Hypothalamus (tissue), 51 donors: ENCODE measurements around the gene ARSB.
"Not testable (repeated sequence)": the region's sequence is repeated elsewhere in the genome, so short reads cannot be mapped to it uniquely, and the experiment has no call there.

ENCODE experiments used
- DNase-seq, 51 donors: peaks; one replicate each; lab custom pipeline; 2025; lab: John Stamatoyannopoulos, UW

The ARSB gene

DNA sequence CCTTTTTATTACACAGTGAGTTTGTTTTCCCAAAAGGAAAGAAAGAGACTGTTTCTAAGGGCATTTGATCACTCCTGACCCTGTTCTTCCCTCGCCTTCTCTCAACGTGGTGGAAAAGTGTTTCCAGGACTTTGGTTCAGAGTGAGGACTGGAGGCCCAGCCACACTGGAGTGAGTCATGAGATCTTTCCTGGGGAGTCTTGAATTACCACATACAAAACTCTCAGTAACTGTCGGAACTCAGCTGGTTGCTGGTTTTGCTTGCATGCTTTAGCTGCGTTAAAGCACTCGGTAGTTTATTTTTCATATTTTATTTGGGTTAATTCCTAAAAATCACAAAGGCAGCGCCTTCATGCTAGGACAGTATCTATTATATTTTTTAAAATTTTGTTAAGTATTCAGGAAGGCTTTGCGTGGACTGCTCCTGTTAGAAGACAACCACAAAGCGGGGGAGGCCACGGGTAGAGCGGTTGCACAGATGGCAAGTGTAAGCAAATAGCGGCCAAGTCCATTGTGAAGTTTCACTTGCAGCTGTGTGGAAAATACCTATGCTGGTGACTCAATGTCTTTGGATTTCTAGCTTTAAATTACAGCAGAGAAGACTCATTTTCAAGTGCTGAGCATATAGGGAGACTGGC is 77.7 kb downstream of the ARSB start:
- DNase-seq, result peak in 2 of 51 donors; percentile 3

DNA sequence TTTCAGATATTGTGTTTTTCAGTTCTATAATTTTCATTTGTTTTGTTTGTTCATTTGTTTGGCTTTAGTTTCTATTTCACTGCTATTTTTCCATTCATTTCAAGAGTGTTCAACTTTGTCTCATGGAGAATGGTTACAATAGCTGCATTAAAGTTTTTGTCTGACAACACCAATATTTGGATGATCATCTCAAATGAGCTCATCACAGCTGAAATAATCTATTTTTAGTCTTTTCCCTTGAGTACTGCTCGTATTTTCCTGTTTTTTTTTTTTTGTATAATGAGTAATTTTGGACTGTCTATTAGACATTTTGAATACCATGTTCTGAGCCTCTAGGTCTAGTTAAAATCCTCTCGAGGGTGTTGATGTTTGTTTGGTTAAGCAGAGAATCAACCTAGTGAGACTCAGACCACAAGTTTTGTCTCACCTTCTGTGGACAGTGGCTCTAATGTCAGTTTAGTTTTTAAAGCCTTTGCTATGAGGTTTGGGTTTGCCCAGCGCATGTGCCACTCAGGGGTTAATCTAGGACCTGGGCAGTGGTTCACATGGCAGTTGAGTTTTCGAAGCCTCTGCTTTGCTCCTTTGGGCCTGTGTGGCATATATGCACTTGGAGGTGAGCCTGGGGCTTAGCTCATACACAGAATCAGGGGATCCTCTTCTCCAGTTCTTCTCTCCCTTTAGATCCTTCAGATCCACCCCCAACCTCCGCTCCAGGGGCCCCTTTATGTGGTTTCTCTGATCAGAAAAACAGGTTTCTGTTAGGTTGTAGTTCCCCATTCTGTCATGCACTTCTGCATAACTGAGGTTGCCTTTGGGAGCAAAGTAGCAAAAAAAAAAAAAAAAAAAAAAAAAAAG is 79.8 kb downstream of the ARSB start:
- DNase-seq, result no peak

DNA sequence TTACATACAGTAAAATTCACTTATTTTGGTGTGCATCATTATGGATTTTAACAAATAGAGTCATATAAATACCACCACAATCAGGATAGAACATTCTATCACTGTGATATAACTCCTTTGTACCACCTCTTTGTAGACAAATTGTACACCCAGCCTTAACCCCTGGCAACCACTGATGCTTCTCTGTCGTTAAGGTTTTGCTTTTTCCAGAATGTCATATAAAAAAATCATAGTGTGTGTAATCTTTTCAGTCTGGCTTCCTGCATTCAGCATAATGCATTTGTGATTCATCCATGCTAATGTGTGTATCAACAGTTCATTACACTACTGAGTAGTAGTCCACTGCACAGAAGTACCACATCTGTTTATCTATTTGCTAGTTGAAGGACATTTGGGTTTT is 81.2 kb downstream of the ARSB start:
- no peak for DNase-seq

DNA sequence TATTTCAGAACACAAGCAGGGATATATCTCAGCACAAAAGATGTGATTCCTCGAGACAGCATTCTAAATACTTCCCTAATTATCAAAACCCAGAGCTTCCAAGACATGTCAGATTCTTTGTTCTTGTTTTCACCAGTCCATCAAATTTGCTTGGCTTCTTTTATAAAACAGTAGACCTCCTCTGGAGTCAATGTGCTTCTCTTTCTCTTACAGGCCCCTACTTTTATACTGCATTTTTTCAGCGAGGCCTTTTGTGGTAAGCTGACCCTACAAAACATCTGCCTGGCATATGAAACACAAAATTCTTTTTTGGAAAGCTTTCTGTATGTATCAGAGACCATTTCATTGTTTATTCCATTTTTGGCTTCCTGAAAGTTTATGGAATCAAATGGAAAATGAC is 81.8 kb downstream of the ARSB start:
- no peak for DNase-seq

DNA sequence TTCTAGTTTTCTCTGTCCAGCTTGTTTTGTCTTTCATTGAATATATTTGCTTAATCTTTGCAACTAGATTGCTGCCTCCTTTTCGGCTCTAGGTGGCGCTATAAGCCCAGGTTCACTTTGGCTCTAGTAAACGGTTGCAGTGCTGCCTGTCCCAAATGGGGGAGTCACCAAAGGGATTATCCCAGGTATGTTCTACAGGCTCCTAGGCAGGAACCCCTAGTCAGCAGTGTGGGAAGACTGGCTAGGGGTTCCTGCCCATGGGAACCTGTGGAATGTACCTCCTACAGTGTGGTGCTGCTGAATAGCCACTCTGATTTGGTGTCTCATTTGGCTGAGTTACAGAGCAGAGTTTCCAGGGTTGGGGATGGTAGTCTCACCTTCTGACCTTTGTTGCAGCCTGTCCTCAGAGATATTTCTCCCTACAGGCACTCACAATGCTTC is 85.2 kb downstream of the ARSB start:
- DNase-seq, result peak in 4 of 51 donors; percentile 7 to 29 (median 17)

DNA sequence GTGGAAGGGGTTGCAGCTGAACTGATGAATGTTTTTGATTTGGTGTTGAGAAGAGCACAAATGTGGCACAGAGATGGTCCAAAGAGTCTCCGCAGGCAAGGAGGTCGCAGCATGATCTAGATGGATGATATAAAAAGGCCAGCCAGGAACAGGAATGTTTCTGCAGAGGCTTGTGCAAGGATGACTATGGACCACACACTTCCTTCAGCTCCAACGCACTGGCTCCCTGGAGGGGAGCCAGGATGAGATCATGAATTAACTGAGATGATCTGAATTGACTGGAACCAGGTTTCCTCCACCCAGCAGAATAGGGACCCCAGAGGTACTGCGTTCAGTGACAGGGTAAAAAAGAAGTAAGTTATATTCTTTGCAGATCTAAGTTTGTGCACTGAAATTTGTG is 89.0 kb downstream of the ARSB start:
- peak in 1 of 51 donors; percentile 2 for DNase-seq

DNA sequence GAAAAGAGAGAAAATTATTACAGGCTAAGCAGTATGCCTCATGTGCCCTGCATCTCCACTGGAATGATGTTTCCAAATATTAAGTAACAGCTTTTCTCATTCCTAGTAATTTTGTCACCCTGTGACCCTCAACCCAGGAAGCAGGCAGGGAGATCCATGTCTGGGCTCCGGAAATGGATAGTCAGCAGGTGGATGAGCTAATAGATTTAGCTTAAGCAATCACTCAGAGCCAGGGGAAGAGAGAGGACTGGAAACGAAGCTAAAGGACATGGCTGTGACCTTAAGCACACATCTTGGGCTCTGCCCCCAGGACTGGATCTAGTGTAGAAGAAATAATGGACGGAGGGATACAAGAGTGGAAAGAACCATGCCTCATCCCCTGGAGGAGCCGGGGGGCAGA is 89.5 kb downstream of the ARSB start:
- no peak for DNase-seq

DNA sequence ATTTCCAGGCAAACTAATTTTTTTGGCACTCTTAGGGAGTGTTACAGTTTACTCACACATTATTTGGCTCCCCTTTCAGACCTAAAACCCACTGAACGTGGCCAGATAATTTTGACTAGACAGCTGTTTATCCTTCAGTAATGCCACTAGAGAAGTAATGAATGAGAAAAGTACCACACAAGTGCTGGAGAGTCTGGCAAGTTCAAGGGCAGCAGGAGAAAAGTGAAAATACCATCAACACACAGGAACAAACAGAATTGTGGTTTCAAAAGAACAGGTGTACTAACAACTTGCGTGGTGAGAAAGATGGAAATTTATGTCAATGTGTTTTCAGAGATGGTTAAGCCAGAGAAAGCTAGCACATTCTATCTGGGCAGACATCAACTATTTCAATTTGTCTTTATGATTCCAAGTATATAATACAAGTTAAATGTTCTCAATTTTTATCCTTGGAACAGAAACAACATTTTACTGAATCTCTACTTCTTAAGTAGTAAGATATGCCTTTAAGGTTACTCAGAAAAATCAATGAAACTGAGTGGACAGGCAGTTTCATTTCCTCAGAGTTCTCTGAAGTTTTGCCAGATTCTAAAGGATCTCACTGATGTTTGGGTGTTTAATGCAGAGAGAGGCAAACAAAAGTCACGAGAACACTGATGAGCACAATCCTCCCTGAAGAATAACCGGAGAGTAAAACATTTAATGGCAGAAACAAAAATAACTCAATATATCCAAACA is 91.0 kb downstream of the ARSB start:
- no peak for DNase-seq

DNA sequence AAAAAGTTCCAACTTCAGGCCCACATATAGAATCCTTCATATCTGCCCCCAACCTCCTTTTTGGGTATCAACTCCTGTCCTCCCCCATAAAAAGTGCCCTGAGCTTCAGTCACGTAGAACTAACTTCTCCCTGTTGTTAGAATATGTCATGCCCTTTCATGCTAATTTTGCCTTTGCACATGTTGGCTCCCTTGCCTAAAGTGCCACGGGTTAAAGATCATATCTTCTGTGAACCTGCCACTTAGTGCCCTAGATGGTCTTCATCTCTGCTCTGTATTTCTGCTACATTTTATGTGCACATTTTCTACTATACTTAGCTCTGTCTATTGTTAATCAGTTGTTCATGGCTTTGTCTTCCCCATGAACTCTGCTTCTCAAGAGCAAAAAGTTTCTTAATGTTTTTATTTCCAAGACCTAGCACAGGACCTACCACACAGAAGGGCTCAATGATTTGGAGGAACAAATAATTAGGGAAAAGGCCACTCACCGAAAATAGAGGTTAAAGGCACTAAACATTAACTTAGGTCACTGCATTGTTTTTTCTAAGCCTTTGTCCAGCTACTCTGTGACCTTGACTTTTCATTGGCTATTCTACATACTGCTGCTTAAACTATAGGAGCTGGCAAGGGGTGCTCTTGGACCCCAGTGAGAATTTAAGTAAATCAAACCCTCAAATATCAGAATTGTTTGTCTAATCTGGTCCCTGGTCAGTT is 94.3 kb downstream of the ARSB start:
- no peak for DNase-seq

DNA sequence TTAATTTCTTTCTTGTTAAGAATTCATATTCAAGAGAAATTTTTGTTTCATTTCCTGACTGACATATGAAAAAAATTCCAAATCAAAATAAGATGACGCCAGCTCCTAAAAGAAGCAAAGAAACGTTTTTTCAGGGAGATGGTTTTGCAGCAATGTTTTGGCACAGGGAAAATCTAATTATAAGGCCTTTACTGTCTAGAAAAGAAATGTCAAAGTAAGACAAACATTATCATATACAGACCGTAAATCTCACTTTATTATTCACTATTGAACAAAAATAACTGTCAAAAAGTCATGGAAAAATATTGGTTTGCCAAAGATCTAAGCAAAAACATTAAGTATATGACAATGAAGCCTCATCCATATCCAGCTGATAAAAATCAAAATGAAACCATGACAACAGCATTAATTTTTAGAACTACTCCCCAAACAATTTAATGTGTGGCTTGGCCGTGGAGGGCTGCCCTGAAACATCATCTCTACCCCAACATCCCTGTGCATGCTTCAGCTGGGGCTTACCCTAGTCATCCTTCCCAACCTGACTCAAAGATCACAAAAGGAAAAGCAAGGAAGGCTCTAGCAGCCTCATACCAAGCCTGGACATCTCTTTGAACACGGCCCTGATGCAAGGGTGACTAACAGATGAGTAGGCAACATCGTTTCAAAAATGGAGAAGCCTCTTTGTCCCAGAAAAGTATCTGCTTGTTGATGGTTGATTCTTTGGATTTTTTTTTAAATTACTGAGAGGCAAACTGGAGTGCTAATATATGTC is 95.6 kb downstream of the ARSB start:
- no peak for DNase-seq

DNA sequence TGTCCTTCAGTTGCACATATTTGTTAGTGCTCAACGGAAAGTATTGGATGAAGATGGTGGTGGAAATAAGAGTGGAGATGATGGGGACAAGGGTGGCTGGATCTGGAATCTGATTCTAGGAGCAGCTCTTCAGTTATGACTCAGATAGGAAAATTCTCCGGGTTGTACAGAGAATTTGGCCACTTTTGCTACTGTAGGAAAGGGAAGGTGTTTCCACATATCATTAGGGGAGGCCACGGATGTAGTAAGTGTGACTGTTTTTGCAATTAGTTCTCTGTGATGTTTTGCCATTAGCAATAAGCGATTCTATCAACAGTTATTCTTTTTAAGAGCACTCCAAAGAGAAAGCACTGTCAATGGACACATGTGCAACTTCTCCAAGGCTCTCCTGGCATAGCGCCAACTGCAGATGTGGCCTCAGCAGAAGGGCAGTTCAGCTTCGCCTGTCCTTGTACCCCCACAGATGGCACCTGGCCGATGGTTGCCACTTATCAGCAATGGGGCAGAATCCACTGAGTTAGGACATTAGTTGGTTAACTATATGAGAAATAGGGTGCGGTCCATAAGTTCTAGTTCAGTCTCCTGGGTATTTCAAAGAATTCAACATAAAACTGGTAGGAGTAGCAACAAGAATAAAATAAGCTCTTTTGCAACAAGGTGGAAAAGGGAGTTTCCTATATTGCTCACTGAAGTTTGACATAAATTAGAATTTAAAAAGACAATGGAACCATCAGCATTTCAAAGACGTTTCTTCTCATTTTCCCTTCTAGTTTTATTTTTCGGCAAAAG is 96.3 kb downstream of the ARSB start:
- peak in 2 of 51 donors; percentile 13 to 16 for DNase-seq

DNA sequence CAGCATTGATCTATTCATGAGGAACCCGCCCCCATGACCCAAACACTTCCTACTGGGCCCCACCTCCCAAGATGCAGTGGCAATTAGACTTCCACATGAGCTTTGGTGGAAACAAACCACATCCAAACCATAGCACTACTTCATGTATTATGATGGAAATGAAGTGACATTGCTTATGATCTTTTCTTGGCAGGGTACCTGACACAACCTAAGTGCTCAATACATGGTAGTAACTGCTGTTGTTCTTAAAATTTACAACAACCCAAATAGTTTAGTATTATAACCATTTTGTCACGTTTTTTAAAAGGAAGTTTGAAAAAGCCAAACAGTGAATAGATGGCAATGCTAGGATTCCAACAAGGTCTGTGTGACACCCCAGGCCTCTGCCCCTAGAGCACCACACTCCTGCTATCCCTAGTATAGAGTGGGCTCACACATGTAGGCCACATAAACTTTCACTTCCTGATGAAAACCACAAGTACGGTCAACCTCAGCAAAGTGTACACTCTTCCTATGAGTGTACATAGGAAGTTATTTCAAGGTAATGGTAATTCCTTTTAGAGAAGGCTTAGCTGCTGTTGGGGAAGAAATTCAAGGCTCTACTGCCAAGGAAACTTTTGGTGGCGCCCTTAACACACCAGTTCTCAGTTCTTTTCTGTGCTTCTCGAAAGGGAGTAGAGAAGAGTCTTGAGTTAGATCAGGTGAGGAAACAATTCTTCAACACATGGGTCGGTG is 97.6 kb downstream of the ARSB start:
- no peak for DNase-seq

DNA sequence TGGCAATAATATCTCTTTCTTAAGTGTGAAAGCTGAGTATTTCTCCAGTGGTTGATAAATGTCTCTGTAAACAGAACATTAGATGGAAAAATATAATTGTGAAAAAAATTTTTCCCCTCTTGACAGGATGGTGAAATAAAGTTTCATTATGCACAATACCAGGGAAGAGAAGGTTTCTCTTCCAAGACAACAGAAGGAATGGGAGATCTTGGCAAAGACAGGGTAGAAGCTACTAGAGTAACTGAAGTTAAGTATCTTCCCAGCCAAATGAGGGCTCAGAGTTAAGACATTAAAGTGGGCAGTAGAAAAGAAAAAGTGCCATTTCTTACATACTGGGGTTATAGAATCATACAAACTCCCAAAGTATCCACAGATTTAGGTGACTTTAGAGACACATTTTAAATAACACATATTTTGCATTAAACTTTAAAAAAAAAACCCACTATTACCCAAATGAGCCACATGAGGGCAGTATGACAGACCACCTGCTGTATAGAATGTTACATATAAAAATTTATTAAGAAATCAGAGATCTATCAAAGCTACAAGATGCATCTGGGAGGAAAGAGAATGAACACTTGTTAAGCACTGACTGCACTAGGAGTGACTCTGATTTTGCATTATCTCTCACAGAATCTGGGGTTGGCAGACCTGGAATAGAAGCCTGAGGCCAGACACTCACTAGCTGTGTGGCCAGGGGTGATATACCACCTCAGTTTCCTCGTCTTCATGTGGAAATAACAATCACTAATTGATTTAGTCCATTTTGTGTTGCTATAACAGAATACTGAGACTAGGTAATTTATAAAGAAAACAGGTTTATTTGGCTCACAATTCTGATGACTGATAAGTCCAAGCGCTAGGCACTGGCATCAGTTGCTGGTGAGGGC is 98.5 kb downstream of the ARSB start:
- no peak for DNase-seq

DNA sequence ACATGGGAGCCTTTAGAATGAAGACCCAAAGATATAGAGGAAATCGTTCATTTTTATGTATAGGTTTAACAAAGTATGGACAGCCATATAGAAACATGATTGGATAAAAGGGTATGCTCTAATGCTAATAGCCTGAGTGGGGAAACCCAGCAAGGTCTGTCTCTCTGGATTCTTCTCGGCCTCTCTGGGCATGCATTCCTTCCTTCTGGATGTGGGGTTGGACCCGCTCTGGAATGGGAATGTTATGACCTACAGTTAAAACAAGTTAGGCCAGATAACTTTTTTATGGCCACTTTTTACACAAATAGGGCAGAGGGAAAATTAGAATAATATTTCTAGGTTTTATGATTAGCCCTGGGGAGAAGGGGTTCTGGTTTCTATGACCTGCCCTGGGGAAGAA is 103.2 kb downstream of the ARSB start:
- no peak for DNase-seq

DNA sequence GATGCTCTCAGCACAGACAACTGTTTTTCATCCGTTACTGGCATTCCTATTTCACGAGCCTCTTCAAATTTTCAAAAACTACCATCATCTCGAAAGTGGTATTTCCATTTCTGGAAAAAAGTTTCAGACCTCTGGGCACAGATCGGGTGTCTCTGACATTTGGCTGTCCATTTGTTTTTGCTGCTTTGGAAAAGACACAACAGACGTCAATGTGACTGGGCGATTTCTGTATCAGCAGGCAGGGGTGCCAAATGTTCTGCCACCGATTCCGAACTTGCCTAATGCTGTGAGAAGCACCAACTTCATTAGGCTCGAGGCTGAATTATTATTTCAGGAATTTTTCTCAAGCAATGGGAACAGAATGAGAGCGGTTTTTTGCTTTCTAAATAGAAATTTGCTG is 105.6 kb downstream of the ARSB start:
- DNase-seq, result no peak

DNA sequence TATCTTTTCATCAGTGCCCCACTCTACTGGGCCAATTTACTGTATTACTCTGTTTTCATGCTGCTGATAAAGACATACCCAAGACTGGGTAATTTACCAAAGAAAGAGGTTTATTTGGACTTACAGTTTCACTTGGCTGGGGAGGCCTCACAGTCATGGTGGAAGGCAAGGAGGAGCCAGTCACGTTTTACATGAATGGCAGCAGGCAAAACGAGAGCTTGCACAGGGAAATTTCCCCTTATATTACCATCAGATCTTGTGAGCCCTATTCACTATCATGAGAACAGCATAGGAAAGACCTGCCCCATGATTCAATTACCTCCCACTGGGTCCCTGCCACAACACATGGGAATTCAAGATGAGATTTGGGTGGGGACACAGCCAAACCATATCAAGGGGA is 119.0 kb downstream of the ARSB start:
- DNase-seq, result not testable (repeated sequence)

DNA sequence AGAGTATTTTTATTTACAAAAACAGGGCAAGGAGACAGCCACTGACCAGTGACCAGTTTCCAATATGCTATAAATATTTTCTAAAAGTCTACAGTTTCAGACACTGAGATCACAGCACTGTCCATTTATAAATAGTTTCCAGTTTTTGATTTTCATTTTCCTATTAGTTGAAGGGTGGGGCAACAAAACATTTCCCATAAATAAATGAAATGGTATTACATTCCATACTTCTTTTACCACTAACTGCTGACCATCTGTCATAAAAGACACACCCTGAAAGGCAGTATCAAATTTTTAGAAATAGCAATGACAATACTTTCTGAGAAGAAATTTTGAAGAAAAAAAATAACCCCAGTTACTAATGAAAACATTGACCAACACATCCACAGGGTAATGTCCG is 126.7 kb downstream of the ARSB start:
- DNase-seq, result no peak

DNA sequence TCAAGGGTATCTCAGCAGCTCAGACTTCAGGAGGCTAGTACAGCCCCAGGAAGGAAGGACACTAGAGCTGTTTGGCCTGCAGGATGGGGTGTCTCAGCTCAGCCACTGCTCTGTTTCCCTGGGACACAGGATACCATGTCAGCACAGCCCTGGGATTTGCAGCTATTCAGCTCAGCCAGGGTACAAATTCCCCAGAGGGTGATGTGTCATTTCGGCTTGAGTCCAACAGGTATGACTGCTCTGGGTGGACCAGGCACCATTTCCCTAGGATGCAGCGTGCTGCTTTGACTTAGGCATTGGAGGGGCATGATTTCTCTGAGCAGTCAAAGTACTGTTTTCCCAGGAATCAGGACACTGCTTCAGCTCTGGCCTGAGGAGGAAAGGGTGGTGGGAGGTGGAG is 130.1 kb downstream of the ARSB start:
- DNase-seq, result no peak
